Inflammatory macrophage (primary cell): ENCODE results near the gene MTFMT.

Experiments
- DNase-seq, 2 donors: peaks; one replicate each; pipeline ENCODE4 v3.0.0-alpha.2; 2020 to 2022

Gene MTFMT

GRCh38 chr15:64982472-64982871, 47.0 kb downstream of the MTFMT start:
- no peak for DNase-seq

GRCh38 chr15:64981812-64982431, 47.5 kb downstream of the MTFMT start:
- DNase-seq: no peak

DNA sequence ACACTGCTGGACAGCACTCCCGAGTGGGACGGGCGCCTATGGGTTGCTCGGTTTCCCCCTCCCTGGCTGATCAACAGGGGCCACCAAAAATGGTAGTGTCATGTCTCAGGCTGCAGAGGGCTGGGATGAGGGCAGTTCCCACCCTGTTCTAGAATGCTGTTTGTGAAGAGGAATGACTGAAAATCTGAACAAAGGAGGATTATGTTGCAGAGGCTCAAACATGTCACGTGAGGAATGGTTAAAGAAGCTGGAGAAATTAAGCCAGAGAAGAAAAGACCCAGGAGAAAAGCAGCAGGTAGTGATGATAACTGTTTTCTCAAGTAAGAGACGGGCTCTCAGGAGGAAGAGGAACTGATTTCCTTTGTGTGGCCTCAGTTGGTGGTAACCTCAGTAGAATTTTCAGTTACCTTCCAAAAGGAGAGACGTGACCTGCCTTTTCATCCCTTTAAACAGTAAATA, 50.2 kb downstream of the MTFMT start:
- DNase-seq: no peak

DNA sequence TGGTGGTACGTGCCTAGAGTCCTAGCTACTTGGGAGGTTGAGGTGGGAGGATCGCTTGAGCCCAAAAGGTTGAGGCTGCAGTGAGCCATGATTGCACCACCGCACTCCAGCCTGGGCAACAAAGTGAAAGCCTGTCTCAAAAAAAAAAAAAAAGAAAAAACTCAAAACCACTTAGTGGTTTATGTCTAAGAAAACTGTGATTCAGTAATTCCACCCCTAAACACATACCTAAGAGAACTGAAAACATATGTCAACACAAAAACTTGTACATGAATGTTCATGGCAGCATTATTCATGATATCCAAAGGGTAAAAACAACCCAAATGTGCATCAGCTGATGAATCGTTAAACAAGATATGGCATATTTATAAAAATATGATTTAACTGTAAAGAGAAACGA, 54.0 kb downstream of the MTFMT start:
- no peak for DNase-seq

GRCh38 chr15:64970698-64971097, 58.7 kb downstream of the MTFMT start:
- DNase-seq: peak; percentile 86 to 88

DNA sequence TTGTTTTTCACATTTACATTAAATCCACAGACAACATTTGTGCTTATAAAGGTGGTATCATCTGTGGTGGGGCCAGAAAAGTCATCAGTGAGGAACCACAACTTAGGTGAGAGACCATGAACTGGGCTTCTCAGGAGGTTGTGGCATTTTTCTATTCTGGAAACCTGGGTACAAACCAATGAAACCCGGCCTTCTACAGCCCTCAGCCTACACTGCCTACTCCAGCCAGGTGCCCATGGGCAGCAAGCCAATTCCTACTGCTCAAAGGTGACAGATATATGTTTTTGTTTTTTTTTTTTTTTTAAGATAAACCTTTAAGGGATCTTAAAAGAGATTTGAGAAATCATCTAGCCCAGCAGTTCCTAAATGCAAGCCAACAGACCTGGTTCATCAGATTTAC, 60.0 kb downstream of the MTFMT start:
- no peak for DNase-seq

DNA sequence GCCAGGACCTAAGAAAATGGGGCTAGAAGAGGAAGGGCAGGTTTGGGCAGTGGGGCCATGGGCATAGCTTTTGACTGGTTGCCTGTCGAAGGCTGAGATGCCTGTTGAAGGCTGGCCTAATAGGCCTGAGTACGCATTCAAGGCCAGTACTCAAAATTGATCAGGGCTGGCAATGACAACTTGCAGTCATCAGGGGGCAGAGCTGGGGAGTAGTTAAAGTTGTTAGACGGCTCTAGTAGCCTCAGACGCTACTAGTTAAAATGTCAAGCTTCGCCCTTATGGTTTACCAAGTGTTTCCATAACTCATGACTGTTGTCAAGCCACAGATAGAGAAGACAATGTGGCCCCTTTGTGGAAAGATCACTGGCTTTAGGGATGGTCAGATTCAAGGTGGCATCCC, 68.4 kb downstream of the MTFMT start:
- DNase-seq: no peak

DNA sequence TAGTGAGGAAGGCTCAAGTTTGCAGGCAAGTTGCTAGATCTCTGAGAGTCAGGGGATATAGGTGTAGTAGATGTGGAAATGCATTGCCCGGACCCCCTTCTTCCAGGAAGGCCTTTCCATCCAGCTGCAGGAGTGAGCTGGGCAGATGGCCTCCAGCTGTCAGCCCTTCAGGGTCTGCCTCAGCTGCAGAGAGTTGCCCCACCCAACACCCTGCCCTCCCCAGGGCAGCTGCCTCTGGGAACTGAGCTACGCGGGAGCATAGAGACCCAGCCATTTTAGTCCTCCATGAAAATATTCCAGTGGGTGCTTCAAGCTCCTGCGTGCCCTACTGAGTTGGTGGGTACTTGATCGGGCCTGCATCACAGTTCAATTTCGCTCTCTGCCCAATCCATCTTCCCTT, 69.3 kb downstream of the MTFMT start:
- DNase-seq: no peak

DNA sequence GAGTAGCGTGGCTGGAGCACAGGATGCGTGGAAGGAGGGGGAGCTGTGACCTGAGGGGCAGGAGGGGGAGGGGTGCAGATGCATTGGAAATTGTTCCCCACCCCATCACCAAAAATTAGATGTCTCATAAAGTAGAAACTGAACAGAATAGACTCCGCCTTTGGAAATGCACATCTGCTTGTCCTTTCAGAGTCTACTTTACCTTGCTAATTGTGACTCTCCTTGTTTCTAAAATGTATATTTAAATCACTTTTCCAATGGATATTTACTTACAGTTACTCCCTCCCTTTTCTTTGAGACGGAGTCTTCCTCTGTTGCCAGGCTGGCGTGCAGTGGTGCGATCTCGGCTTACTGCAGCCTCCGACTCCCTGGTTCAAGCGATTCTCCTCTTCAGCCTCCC, 70.3 kb downstream of the MTFMT start:
- no peak for DNase-seq

DNA sequence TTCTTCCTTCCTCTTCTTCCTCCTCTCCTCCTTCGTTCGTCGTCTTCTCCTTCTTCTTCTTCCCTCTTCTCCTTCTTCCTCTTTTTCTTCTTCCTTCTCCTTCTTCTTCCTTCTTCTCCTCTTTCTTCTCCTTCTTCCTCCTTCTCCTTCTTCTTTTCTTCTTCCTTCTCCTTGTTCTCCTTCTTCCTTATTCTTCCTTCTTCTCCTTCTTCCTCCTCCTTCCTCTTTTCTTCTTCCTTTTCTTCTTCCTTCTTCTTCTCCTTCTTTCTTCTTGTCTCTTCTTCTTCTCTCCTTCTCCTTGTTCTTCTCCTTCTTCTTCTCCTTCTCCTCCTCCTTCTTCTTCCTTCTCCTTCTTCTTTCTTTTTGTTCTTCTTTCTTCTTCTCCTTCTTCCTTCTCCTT, 75.0 kb downstream of the MTFMT start:
- no peak for DNase-seq

DNA sequence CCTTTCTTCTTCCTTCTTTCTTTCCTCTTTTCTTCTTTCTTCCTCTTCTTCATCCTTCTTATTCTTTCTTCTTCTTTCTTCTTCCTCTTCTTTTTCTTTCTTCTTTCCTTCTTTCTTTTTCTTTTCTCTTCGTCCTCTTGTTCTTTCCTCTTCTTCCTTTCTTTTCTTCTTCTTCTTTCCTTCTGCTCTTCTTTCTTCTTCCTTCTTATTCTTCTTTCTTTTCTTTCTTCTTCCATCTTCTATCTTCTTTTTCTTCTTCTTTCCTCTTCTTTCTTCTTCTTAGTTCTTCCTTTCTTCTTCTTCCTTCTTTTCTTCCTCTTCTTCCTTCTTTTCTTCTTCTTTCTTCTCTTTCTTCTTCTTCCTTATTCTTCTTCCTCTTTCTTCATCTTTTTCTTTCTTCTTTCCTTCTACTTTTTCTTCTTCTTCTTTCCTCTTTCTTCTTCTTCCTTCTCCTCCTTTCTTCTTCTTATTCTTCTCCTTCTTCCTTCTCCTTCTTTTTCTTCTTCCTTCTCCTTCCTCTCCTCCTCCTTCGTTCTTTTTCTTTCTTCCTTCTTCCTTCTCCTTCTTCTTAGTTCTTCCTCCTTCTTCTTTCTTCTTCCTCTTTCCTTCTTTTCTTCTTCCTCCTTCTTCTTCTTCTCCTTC, 77.5 kb downstream of the MTFMT start:
- DNase-seq: no peak
